ENCODE results near the gene TUBGCP3. TPM values are rescaled to one million over a fixed set of nuclear protein-coding genes. Genes with fewer than 3 reads are reported as not detected.

The TUBGCP3 gene
- total and polyA plus RNA-seq, 9 of the 15 experiments (the other 6 are each of a cell fraction or from before 2014, with no cell fraction given): 3.0 to 24.8 (median 15.2) TPM

- Histone ChIP-seq H3K4me2 (ENCODE audit: insufficient read depth, low read length) (no peak overlapping the region), H3K9ac (ENCODE audit: insufficient read depth in 1 of 2, low read depth in 2 of 2, low read length in 2 of 2) (no peak overlapping the region), H3K27me3 (ENCODE audit: control insufficient read depth in 2 of 2, insufficient read depth in 2 of 2, low read length in 2 of 2) (peaks cover 8 to 49% of the 10 kb centered on the region in 2 experiments; a peak in 4 of 5 replicates), H2AFZ (ENCODE audit: low read depth, low read length) (no peak overlapping the region), H3K79me2 (ENCODE audit: control insufficient read depth, insufficient read depth, low read length) (no peaks in the 10 kb centered on the region), H4K20me1 (replicated peaks; ENCODE audit: control insufficient read depth, insufficient read depth, low read length) (no peaks in the 10 kb centered on the region), H3K9me3 (replicated peaks; ENCODE audit: control insufficient read depth, insufficient read depth, low read depth, low read length) (no peaks in the 10 kb centered on the region), H3K36me3 (ENCODE audit: control insufficient read depth, insufficient read depth, low read length) (no peaks in the 10 kb centered on the region), H3K4me3 (no peak overlapping the region), H3K9me1 (ENCODE audit: control insufficient read depth, insufficient read depth, low read length) (no peaks in the 10 kb centered on the region), H3K27ac (ENCODE audit: extremely low read depth, low read depth, low read length) (no peak overlapping the region), H3K4me1 (replicated peaks in 1 of 2; ENCODE audit: control insufficient read depth in 2 of 2, insufficient read depth in 2 of 2, low read length in 2 of 2) (peaks cover 0 to 4% of the 10 kb centered on the region in 2 experiments; a peak in 1 of 5 replicates)
- in situ Hi-C loops (cut with MboI) (no loop called here), intact Hi-C loops (cut with micrococcal nuclease) (no loop called here)
- FAIRE-seq (no peak), DNase-seq (ENCODE audit: extremely low read depth in 1 of 4, low spot score in 3 of 4) (no peak), ATAC-seq (no peak)
- no peak for TF ChIP-seq ESRRB (CRISPR knock-in tag; IDR thresholded peaks at IDR 0.05; ENCODE audit: borderline replicate concordance)
- TF ChIP-seq E2F6 (IDR thresholded peaks at IDR 0.05; ENCODE audit: borderline replicate concordance in 1 of 2, extremely low read depth in 1 of 2, insufficient read depth in 1 of 2, insufficient read length in 1 of 2, low read depth in 1 of 2, low read length in 1 of 2, poor library complexity in 1 of 2, severe bottlenecking in 1 of 2): peak in 1 of 2 experiments; percentile 34
- no peak for TF ChIP-seq RNF219 (CRISPR knock-in tag; IDR thresholded peaks at IDR 0.05)
- 5% methylated on average over 10 of the region's 10 CpGs for WGBS (ENCODE audit: insufficient coverage, low coverage, missing lambda C conversion rate)
- ChIA-PET CTCF (ENCODE audit: low intra/inter-chr PET ratio) (no interaction called here), POLR2A (interaction anchor here (1.1 kb wide), 1 partner anchor 14 kb away, joined by 3 read pairs; no protein-coding TSS in a partner anchor)
- no TSS peak for BruUV-seq (replicated peaks)
Measured at GRCh38 chr13:112468069-112468468, 119.9 kb downstream of the TUBGCP3 start.
